Epithelial cell of esophagus (primary cell): ENCODE data around the gene CEACAM21.

Source experiments
- DNase-seq: peaks from one replicate; pipeline ENCODE4 v3.0.0; 2010; ENCODE audit warnings: low read depth
- H3K4me3 ChIP-seq: 2 replicates; pipeline ENCODE4 v1.5.1; 2011; ENCODE audit warnings: mild to moderate bottlenecking, low read length, control low read depth
- TF ChIP-seq, protein P1 (sequence below): IDR thresholded peaks from 2 replicates; pipeline ENCODE4 v1.5.1; 2011; ENCODE audit warnings: low read depth, mild to moderate bottlenecking, low read length, control low read depth, inconsistent platforms; ENCODE audit not compliant: insufficient read depth; ENCODE audit errors: missing control alignments

The CEACAM21 gene

DNA sequence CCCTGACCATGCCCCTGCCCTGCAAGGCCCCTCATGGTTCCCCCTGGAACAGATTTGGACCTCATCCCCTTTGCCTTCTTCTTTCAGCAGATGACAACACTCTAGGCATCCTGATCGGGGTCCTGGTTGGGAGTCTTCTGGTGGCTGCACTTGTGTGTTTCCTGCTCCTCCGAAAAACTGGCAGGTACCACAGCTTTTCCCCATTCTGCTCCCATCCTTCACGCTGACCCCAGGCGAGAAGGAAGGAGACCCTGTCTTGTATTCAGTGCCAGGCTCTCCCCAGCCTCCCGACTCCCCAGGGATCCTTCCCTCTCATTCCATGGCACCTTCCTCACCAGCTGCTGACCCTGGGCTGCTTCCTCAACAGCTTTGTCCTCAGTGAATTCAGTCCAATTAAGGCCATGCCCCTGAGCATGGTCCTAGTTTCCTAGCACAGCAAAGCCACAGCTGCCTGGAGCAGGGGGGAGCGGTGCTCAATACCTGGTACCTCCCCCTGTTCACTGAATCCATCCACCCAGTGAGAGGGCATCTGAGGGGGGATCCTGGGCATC is 8.4 kb downstream of the CEACAM21 start:
- no peak overlapping the region for H3K4me3 ChIP-seq

GRCh38 chr19:41584931-41585330 is 9.0 kb downstream of the CEACAM21 start:
- no peak overlapping the region for H3K4me3 ChIP-seq
- TF ChIP-seq, protein P1, sequence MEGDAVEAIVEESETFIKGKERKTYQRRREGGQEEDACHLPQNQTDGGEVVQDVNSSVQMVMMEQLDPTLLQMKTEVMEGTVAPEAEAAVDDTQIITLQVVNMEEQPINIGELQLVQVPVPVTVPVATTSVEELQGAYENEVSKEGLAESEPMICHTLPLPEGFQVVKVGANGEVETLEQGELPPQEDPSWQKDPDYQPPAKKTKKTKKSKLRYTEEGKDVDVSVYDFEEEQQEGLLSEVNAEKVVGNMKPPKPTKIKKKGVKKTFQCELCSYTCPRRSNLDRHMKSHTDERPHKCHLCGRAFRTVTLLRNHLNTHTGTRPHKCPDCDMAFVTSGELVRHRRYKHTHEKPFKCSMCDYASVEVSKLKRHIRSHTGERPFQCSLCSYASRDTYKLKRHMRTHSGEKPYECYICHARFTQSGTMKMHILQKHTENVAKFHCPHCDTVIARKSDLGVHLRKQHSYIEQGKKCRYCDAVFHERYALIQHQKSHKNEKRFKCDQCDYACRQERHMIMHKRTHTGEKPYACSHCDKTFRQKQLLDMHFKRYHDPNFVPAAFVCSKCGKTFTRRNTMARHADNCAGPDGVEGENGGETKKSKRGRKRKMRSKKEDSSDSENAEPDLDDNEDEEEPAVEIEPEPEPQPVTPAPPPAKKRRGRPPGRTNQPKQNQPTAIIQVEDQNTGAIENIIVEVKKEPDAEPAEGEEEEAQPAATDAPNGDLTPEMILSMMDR: no peak
- no peak for DNase-seq

More for the DNA sequence above, 8.4 kb downstream of the CEACAM21 start:
- TF ChIP-seq, protein P1: no peak
- no peak for DNase-seq

- TF ChIP-seq, protein P1: no peak
- no peak overlapping the region for H3K4me3 ChIP-seq
- DNase-seq: no peak
These were observed 10.1 kb downstream of the CEACAM21 start for GRCh38 chr19:41586064-41586463.

GRCh38 chr19:41587101-41587837 is 11.3 kb downstream of the CEACAM21 start:
- TF ChIP-seq, protein P1: no peak
- DNase-seq: no peak
- H3K4me3 ChIP-seq: no peak overlapping the region

GRCh38 chr19:41587838-41588210 is 11.9 kb downstream of the CEACAM21 start:
- no peak for DNase-seq
- H3K4me3 ChIP-seq: no peak overlapping the region
- TF ChIP-seq, protein P1: no peak

GRCh38 chr19:41588497-41589209 is 12.7 kb downstream of the CEACAM21 start:
- no peak overlapping the region for H3K4me3 ChIP-seq
- DNase-seq: peak; percentile 56
- TF ChIP-seq, protein P1: no peak
